HG03378 (cell line): Measurements from ENCODE around the gene CERS6.
"Not testable (repeated sequence)": the region's sequence is repeated elsewhere in the genome, so short reads cannot be mapped to it uniquely, and the experiment has no call there.

Experiments
- ATAC-seq: cut with Tn5 transposase; IDR thresholded peaks from one replicate; pipeline ENCODE4 v1.9.1; 2021; ENCODE audit warnings: mild to moderate bottlenecking, moderate library complexity; ENCODE audit not compliant: unreplicated experiment

CERS6 gene

GRCh38 chr2:168662651-168663208, 206.7 kb downstream of the CERS6 start:
- no peak for ATAC-seq

GRCh38 chr2:168663993-168664392, 207.9 kb downstream of the CERS6 start:
- ATAC-seq: no peak

GRCh38 chr2:168664715-168665114, 208.6 kb downstream of the CERS6 start:
- not testable (repeated sequence) for ATAC-seq

- no peak for ATAC-seq
Observed at GRCh38 chr2:168666339-168666738, 210.3 kb downstream of the CERS6 start.

- no peak for ATAC-seq
Observed at GRCh38 chr2:168667156-168667555, 211.1 kb downstream of the CERS6 start.

- no peak for ATAC-seq
Observed at GRCh38 chr2:168669151-168669550, 213.1 kb downstream of the CERS6 start.

- ATAC-seq: no peak
Observed at GRCh38 chr2:168670478-168670877, 214.4 kb downstream of the CERS6 start.

GRCh38 chr2:168671932-168672331, 215.9 kb downstream of the CERS6 start:
- no peak for ATAC-seq

GRCh38 chr2:168673265-168674189, 217.5 kb downstream of the CERS6 start:
- no peak for ATAC-seq

GRCh38 chr2:168678153-168678853, 222.2 kb downstream of the CERS6 start:
- ATAC-seq: no peak

GRCh38 chr2:168679081-168679480, 223.0 kb downstream of the CERS6 start:
- no peak for ATAC-seq

- no peak for ATAC-seq
Observed at GRCh38 chr2:168679741-168680310, 223.8 kb downstream of the CERS6 start.

GRCh38 chr2:168683996-168684395, 227.9 kb downstream of the CERS6 start:
- ATAC-seq: no peak

GRCh38 chr2:168684921-168685599, 229.0 kb downstream of the CERS6 start:
- ATAC-seq: no peak

- no peak for ATAC-seq
Observed at GRCh38 chr2:168685600-168686451, 229.8 kb downstream of the CERS6 start.

- no peak for ATAC-seq
Observed at GRCh38 chr2:168686452-168687191, 230.6 kb downstream of the CERS6 start.

- no peak for ATAC-seq
Observed at GRCh38 chr2:168687314-168687713, 231.2 kb downstream of the CERS6 start.

- no peak for ATAC-seq
Observed at GRCh38 chr2:168690381-168690885, 234.4 kb downstream of the CERS6 start.

- ATAC-seq: no peak
Observed at GRCh38 chr2:168691221-168691620, 235.1 kb downstream of the CERS6 start.
